WERI-Rb-1 (cell line): Measurements from ENCODE around the gene CTRB2.
"Not testable (repeated sequence)": the region's sequence is repeated elsewhere in the genome, so short reads cannot be mapped to it uniquely, and the experiment has no call there.

Experiments used
- DNase-seq: peaks from one replicate; pipeline ENCODE4 v3.0.0-alpha.2; 2020
- H3K27ac ChIP-seq: fragments of 250-450 bp; sonication (Bioruptor Pico); 2 replicates; pipeline ENCODE4 v1.5.1; 2020; ENCODE audit warnings: mild to moderate bottlenecking, moderate library complexity
- H3K27me3 ChIP-seq: fragments of 250-450 bp; sonication (Bioruptor Pico); 2 replicates; pipeline ENCODE4 v1.5.1; 2021; ENCODE audit warnings: mild to moderate bottlenecking, low read depth, moderate library complexity; ENCODE audit not compliant: insufficient read depth, severe bottlenecking
- H3K36me3 ChIP-seq: fragments of 250-450 bp; sonication (Bioruptor Pico); 2 replicates; pipeline ENCODE4 v1.5.1; 2020; ENCODE audit warnings: mild to moderate bottlenecking, moderate library complexity
- H3K4me3 ChIP-seq: 2 replicates; pipeline ENCODE4 v1.5.1; 2011; ENCODE audit warnings: low read depth, mild to moderate bottlenecking, control low read depth, low read length
- H3K9me3 ChIP-seq: fragments of 250-450 bp; sonication (Bioruptor Pico); 2 replicates; pipeline ENCODE4 v1.5.1; 2021; ENCODE audit warnings: mild to moderate bottlenecking, moderate library complexity; ENCODE audit not compliant: severe bottlenecking
- TF ChIP-seq, protein P1 (sequence below): IDR thresholded peaks from 2 replicates; pipeline ENCODE4 v1.5.1; 2011; ENCODE audit warnings: low read depth, mild to moderate bottlenecking, control low read depth, inconsistent platforms, low read length

Gene CTRB2

DNA sequence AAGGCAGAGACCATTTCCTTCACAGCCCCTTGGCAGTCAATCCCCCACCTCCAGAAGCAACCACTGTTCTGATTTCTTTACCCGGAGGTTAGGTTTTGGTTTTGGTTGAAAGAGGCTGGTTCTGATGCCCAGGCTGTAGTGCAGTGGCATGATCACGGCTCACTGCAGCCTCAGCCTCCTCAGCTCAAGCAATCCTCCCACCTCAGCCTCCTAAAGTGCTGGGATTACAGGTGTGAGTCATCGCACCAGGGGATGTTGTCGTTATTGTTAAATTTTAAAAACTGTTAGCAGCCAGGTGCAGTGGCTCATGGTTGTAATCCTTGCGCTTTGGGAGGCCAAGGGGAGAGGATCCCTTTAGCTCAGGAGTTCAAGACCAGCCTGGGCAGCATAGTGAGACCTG, 3.0 kb upstream of the CTRB2 start:
- H3K36me3 ChIP-seq, result no peaks in the 10 kb centered on the region
- no peak for DNase-seq
- no peaks in the 10 kb centered on the region for H3K9me3 ChIP-seq
- H3K4me3 ChIP-seq, result no peak overlapping the region
- no peaks in the 10 kb centered on the region for H3K27me3 ChIP-seq
- TF ChIP-seq, protein P1, sequence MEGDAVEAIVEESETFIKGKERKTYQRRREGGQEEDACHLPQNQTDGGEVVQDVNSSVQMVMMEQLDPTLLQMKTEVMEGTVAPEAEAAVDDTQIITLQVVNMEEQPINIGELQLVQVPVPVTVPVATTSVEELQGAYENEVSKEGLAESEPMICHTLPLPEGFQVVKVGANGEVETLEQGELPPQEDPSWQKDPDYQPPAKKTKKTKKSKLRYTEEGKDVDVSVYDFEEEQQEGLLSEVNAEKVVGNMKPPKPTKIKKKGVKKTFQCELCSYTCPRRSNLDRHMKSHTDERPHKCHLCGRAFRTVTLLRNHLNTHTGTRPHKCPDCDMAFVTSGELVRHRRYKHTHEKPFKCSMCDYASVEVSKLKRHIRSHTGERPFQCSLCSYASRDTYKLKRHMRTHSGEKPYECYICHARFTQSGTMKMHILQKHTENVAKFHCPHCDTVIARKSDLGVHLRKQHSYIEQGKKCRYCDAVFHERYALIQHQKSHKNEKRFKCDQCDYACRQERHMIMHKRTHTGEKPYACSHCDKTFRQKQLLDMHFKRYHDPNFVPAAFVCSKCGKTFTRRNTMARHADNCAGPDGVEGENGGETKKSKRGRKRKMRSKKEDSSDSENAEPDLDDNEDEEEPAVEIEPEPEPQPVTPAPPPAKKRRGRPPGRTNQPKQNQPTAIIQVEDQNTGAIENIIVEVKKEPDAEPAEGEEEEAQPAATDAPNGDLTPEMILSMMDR, result no peak
- no peak overlapping the region for H3K27ac ChIP-seq

DNA sequence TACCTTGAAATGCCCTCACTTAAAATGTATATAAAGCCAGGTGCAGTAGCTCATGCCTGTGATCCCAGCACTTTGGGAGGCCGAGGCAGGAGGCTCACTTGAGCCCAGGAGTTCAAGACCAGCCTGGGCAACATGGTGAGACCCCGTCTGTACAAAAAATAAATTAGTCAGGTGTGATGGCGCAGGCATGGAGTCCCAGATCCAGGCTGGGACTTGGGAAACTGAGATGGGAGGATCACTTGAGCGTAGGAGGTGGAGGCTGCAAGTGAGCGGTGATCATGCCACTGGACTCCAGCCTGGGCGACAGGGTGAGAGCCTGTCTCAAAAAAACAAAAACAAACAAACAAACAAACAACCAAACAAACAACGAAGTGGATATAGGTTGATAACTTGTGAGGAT, 2.6 kb upstream of the CTRB2 start:
- H3K36me3 ChIP-seq, DNase-seq, H3K4me3 ChIP-seq, H3K9me3 ChIP-seq, H3K27me3 ChIP-seq, H3K27ac ChIP-seq: not testable (repeated sequence)

GRCh38 chr16:75208861-75209505, 2.0 kb upstream of the CTRB2 start:
- H3K36me3 ChIP-seq, result no peaks in the 10 kb centered on the region
- no peaks in the 10 kb centered on the region for H3K27me3 ChIP-seq
- no peak overlapping the region for H3K27ac ChIP-seq
- no peaks in the 10 kb centered on the region for H3K9me3 ChIP-seq
- H3K4me3 ChIP-seq, result no peak overlapping the region
- TF ChIP-seq, protein P1, result no peak
- no peak for DNase-seq

DNA sequence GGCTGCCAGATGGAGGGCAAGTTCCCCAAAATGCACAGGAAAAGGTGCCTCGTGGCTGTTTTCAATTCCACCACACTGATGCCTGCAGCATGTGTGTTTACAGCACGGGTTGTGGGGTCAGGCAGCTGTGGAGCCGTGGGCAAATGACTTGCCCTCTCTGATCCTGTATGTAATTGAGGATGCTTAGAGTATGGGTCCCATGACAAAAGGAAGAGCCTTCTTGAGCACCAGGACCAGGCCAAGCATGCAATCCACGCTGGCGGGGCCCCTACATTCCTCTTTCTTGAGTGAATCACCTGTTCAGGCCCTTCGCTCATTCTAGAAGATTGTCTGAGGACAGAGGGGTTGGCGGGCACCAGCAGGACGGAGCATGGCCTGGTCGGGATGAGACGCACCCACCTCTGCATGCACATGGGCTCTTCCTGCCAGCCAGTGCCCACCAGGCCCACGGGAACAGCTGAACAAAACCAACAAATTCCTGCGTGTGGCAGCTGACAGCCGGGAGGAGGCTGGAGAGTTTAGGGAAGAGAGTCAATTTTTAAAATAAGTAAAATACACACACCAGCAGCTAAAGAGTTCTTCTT, 1.4 kb upstream of the CTRB2 start:
- TF ChIP-seq, protein P1, result no peak
- H3K27ac ChIP-seq, result no peak overlapping the region
- no peak for DNase-seq
- no peaks in the 10 kb centered on the region for H3K27me3 ChIP-seq
- no peak overlapping the region for H3K4me3 ChIP-seq
- no peaks in the 10 kb centered on the region for H3K9me3 ChIP-seq
- H3K36me3 ChIP-seq, result no peaks in the 10 kb centered on the region

DNA sequence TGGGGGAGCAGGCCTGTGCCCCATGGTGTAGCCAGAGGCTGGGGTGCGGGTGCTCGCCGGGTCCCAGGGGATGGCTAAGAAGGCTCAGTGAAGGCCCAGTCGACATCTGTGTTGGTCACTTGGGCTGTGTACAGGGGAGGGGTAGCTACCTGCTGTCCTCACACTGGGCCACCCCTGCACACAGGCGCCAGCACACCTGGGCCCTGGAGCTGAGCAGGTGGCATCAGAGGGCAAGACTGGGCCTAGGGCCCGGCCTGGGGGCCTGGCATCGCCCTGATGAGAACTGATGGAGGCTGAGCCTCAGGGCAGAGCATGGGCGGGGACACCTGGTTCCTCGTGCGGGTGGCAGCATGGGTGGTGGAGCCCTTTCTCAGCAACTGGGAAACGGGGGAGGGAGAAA, 870 bp upstream of the CTRB2 start:
- Histone ChIP-seq H3K9me3 (no peaks in the 10 kb centered on the region), H3K27ac (no peak overlapping the region), H3K36me3 (no peaks in the 10 kb centered on the region), H3K4me3 (no peak overlapping the region), H3K27me3 (no peaks in the 10 kb centered on the region)
- no peak for DNase-seq
- TF ChIP-seq, protein P1, result no peak

DNA sequence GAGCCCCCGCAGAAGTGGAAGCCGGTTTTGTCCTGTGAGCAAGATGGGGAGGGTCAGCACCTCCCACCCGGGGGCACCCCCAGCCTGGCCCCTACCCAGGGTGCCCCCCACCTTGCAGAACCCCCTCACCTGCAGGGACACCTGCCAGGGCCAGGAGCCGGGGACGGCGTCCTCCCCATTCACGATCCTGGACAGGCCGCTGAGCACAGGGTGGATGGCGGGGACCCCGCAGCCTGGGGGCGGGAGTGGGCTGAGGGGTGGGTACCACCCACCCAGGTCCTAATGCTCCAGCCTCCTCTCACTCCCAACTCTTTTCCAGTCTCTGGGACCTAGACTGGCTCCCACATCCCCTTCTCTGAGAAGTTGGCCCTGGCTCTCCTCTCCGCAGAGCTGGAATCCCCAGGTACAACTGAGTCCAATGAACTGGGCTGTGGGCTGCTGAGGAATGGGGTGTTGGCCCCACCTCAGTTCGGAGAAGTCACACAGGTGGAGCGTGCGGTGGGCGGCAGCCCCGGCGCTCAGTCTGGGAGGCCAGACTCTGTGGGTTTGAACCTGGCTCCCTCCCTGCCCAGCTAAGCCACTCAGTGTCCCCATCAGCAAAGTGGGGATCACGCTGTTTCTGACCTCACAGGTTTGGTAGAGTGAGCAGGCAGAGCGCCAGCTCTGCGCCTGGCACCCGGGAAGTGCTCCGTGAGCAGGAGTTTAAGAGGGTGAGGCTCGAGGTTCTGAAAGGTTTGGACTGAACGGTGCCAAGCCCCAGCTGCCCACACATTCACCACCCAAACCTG, 806 bp downstream of the CTRB2 start:
- not testable (repeated sequence) for DNase-seq, H3K27me3 ChIP-seq, H3K36me3 ChIP-seq, H3K9me3 ChIP-seq, H3K4me3 ChIP-seq, H3K27ac ChIP-seq

DNA sequence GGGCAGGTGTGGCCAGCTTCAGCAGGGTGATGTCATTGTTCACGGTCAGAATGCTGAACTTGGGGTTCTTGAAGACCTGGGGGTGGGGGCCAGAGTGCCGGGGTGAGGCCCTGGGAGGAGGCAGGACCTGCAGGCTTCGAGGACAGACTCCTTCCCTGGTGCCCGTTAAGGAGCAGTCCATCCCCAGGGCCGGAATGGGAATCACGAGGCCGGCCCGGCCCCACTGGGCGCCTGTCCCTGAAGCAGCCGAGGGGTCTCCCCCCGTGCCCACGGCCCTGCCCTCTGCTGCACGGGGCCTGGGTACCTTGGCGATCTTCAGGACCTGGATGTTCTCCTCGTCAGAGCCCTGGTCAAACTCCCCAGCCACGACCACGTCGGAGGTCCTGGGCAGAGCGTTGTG, 1.5 kb downstream of the CTRB2 start:
- not testable (repeated sequence) for DNase-seq, H3K27ac ChIP-seq, H3K27me3 ChIP-seq, H3K36me3 ChIP-seq, H3K4me3 ChIP-seq, H3K9me3 ChIP-seq

DNA sequence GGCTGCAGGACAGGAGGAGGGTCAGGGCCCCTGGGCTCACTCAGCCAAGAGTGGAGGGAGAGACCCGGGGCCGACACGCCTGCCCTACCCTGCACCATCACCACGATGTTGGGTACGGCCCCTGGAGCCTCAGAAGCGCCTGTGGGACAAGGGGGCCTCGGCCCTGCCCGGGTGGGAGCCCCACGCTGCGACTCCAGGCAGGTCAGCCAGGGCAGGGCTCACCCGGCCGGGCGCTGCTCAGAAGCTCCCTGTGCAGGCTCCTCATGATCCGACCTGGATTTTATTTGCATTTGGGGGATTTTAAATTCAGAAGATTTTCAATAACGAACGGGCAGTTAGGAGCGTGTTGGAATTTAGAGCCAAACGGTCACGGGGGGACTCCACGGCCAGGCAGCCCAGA, 2.1 kb downstream of the CTRB2 start:
- H3K27me3 ChIP-seq, H3K27ac ChIP-seq, H3K4me3 ChIP-seq, H3K36me3 ChIP-seq, DNase-seq, H3K9me3 ChIP-seq: not testable (repeated sequence)
